Left lung (tissue), 10 donors: Measurements from ENCODE around the gene IL18R1. TPM values are rescaled to one million over a fixed set of nuclear protein-coding genes. Genes with fewer than 3 reads are reported as not detected.

Experiments used
- ATAC-seq: fragments of 200-7000 bp; cut with Tn5 transposase; one replicate; pipeline ENCODE4 v1.9.1; 2020; ENCODE audit warnings: moderate library complexity
- DNase-seq, 4 donors: peaks; one replicate each; pipeline ENCODE4 v3.0.0-alpha.2; 2013 to 2020
- H3K27ac ChIP-seq, 2 donors: fragments of 200-600 bp; sonication (generic) in 1 of 2; one replicate each; pipeline versions ENCODE4 v1.5.0 to v1.8.0; 2020 to 2021
- H3K27me3 ChIP-seq, 2 donors: fragments of 200-600 bp; sonication (generic) in 1 of 2; one replicate each; pipeline versions ENCODE4 v1.5.0 to v1.8.0; 2020 to 2021
- H3K36me3 ChIP-seq, 2 donors: fragments of 200-600 bp; sonication (generic) in 1 of 2; one replicate each; pipeline versions ENCODE4 v1.5.0 to v1.8.0; 2020 to 2021
- H3K4me1 ChIP-seq, 2 donors: fragments of 200-600 bp; one replicate each; pipeline ENCODE4 v1.8.0; 2021
- H3K4me3 ChIP-seq, 2 donors: fragments of 200-600 bp; sonication (generic) in 1 of 2; one replicate each; pipeline versions ENCODE4 v1.5.0 to v1.8.0; 2020 to 2021; ENCODE audit warnings: mild to moderate bottlenecking in 1 of 2
- H3K9me3 ChIP-seq, 2 donors: fragments of 200-600 bp; sonication (generic) in 1 of 2; one replicate each; pipeline versions ENCODE4 v1.5.0 to v1.8.0; 2020 to 2021
- intact Hi-C, 2 donors: fragments of 100-400 bp; cut with DNase I; formaldehyde crosslinking; loops; one replicate each; pipeline versions ENCODE4 v1.11.2 to v1.14.2; 2022
- polyA plus RNA-seq, 6 donors: library from polyadenylated mRNA; unstranded; fragments of 120-200 nt; gene quantifications; one replicate each; pipeline ENCODE4 v1.2.1, GENCODE V29; 2013; ENCODE audit not compliant: insufficient read length in 6 of 6
- total RNA-seq, 2 donors: library from RNA; stranded (reverse); fragmentation: NEBNext Ultra II Directional; extraction: Animal tissue kit (Norgen Biotek cat#: 25700); gene quantifications; one replicate each; pipeline ENCODE4 v1.2.1, GENCODE V29; 2021
- TF ChIP-seq, protein P1 (sequence below), 2 donors: fragments of 200-600 bp; sonication (generic) in 1 of 2; IDR thresholded peaks; one replicate each; pipeline versions ENCODE4 v1.5.0 to v1.8.0; 2021; ENCODE audit warnings: antibody characterized with exemption in 2 of 2
- donor health status: DM: no; HTN: yes; CAD: no.
- donor health status: DM: no; HTN: no; CAD: no.

IL18R1 gene
- total and polyA plus RNA-seq, 8 donors = 2.2 to 35.6 (median 4.0) TPM

DNA sequence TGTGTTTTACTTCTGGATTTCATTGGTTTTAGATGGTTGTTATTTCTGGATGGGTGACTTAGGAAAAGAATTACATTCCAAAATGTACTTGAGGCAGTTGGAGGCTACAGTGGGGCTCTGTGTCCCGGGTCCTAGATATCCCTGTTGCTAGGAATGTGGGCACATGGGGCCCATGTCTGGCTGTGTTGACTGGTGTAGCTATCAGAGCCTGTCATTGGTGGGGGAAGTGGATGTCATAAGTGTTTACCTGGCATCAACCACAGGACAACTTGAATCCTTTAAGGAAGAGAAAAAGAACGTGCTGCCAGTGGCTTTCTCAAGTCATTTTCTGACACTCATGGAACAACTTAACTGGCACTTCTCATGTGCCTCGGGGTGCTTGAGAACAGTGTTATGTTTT, 30.4 kb downstream of the IL18R1 start:
- Histone ChIP-seq H3K4me3 (no peak overlapping the region), H3K36me3 (peaks cover 0 to 88% of the 10 kb centered on the region in 2 donors), H3K27me3 (no peaks in the 10 kb centered on the region), H3K4me1 (no peaks in the 10 kb centered on the region), H3K27ac (no peak overlapping the region), H3K9me3 (peaks cover 0 to 22% of the 10 kb centered on the region in 2 donors)
- intact Hi-C loops = no loop called here
- TF ChIP-seq, protein P1, sequence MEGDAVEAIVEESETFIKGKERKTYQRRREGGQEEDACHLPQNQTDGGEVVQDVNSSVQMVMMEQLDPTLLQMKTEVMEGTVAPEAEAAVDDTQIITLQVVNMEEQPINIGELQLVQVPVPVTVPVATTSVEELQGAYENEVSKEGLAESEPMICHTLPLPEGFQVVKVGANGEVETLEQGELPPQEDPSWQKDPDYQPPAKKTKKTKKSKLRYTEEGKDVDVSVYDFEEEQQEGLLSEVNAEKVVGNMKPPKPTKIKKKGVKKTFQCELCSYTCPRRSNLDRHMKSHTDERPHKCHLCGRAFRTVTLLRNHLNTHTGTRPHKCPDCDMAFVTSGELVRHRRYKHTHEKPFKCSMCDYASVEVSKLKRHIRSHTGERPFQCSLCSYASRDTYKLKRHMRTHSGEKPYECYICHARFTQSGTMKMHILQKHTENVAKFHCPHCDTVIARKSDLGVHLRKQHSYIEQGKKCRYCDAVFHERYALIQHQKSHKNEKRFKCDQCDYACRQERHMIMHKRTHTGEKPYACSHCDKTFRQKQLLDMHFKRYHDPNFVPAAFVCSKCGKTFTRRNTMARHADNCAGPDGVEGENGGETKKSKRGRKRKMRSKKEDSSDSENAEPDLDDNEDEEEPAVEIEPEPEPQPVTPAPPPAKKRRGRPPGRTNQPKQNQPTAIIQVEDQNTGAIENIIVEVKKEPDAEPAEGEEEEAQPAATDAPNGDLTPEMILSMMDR (IDR thresholded peaks at IDR 0.05) = no peak
- peak in 1 of 4 donors; percentile 7 for DNase-seq
- peak; percentile 82 for ATAC-seq

DNA sequence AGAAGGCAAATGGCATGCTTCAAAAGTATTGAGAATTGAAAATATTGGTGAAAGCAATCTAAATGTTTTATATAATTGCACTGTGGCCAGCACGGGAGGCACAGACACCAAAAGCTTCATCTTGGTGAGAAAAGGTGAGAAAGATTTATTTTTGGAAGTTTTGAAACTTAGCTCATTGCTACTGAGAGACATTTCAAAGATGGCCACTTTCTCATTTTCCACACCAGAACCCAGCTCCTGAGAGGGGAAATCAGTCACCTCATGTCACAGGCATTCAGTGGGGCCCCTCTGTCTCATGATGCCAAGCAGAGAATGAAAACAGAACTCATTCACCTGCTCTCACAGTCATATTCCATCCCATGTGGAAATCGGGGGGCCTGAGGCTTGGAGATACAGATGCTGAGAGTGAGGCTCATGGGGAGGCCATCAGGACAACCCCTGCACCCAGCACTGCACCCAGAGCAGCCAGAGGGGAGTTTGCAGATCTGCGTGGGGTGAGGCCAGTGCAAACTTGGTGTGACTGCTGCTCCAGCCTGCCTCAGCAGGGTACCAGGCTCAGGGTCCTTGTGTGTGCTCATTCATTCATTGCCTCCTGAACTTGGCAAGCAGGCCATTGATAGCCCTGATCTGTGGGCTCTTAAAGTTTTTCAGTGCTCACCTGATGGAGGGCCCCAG, 31.4 kb downstream of the IL18R1 start:
- H3K27ac ChIP-seq = no peak overlapping the region
- ATAC-seq = no peak
- TF ChIP-seq, protein P1 (IDR thresholded peaks at IDR 0.05) = no peak
- no peaks in the 10 kb centered on the region for H3K4me1 ChIP-seq
- intact Hi-C loops = no loop called here
- H3K9me3 ChIP-seq = peaks cover 0 to 22% of the 10 kb centered on the region in 2 donors
- no peaks in the 10 kb centered on the region for H3K27me3 ChIP-seq
- H3K36me3 ChIP-seq = peaks cover 0 to 78% of the 10 kb centered on the region in 2 donors
- H3K4me3 ChIP-seq = no peak overlapping the region
- no peak for DNase-seq

DNA sequence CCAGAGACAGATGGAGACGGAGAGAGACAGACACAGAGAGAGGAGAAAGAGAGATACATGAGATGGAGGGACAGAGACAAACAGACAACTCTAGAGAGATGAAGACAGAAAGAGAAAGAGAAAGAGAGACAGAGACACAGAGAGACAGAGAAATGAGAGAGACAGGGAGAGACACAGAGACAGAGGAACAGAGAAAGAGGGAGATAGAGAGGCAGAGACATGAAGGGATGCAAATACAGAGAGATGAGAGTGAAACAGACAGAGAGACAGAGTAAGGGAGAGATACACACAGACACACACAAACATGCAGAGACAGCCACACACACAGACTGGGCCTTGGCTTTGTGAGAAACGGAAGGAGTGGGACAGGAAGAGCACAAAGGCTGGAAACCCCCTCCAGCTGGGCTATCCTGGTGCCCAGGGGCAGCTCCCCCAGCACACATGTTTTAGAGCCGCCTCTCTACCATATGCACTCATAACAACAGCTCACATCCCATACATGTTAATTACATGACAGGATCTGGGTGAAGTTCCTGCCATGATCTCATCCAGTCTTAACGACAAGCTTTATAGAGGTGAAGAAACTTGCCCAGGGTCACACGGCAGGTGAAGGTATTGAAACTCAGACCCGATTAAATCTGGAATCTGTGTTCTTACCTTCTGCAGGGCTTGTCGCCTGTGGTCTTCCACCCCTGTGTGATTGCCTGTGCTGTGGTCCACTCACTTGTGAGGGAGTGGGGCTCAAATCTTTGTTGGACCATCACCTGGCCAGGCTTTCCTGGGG, 32.4 kb downstream of the IL18R1 start:
- H3K4me3 ChIP-seq = no peak overlapping the region
- H3K4me1 ChIP-seq = no peaks in the 10 kb centered on the region
- H3K27ac ChIP-seq = no peak overlapping the region
- DNase-seq = no peak
- intact Hi-C loops = no loop called here
- peaks cover 0 to 69% of the 10 kb centered on the region in 2 donors for H3K36me3 ChIP-seq
- TF ChIP-seq, protein P1 (IDR thresholded peaks at IDR 0.05) = no peak
- no peaks in the 10 kb centered on the region for H3K27me3 ChIP-seq
- H3K9me3 ChIP-seq = peaks cover 0 to 17% of the 10 kb centered on the region in 2 donors
- ATAC-seq = no peak

DNA sequence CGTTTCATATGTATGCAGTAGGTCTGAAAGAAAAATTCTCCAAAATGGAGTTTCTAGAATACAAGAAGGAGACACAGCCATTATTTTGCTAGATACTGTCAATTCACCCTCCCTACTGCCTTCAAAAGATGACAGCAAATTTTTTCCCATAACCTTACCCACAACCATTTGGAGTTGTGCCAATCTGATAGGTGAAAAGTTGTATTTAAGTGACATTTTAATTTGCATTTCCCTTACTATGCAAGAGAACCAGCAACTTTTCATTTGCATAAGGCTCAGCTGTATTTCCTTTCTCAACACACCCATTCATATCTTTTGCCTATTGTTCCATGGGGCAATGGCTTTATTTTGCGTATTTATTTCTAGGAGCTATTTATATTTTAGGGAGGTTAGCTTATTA, 36.0 kb downstream of the IL18R1 start:
- Histone ChIP-seq H3K4me3 (no peak overlapping the region), H3K36me3 (peaks cover 0 to 34% of the 10 kb centered on the region in 2 donors), H3K4me1 (no peaks in the 10 kb centered on the region), H3K9me3 (no peaks in the 10 kb centered on the region), H3K27me3 (no peaks in the 10 kb centered on the region), H3K27ac (no peak overlapping the region)
- DNase-seq (no peak), ATAC-seq (no peak)
- intact Hi-C loops = no loop called here
- TF ChIP-seq, protein P1 (IDR thresholded peaks at IDR 0.05) = no peak

DNA sequence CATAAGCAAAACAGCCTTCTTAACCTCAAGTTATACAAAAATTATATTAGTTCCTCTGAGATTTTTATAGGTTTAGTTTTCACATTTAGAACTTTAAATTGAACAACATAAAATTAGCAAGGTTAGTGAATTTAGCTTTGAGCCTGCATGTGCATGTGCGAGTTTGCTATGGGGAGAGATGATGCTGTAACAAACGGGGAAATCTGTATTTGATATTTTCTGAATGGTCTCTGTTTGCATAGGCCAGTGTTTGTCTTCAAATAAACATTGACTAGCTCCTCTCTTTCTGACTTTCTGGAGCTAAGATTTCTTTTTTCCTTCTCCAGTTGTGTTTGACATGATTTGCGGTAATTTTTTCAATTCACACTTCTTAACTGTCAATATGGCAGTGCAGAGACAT, 36.5 kb downstream of the IL18R1 start:
- DNase-seq = no peak
- Histone ChIP-seq H3K36me3 (peaks cover 0 to 30% of the 10 kb centered on the region in 2 donors), H3K4me1 (no peaks in the 10 kb centered on the region), H3K27ac (no peak overlapping the region), H3K4me3 (no peak overlapping the region), H3K9me3 (no peaks in the 10 kb centered on the region), H3K27me3 (no peaks in the 10 kb centered on the region)
- TF ChIP-seq, protein P1 (IDR thresholded peaks at IDR 0.05) = no peak
- ATAC-seq = no peak
- intact Hi-C loops = no loop called here
